Cardiac fibroblast (primary cell): Measurements from ENCODE around the gene AKR1E2.
"Not testable (repeated sequence)": the region's sequence is repeated elsewhere in the genome, so short reads cannot be mapped to it uniquely, and the experiment has no call there.

Experiments
- DNase-seq, 2 donors: peaks; one replicate each; pipeline versions ENCODE4 v3.0.0 to v3.0.0-alpha.2; 2010; ENCODE audit warnings: low read depth in 2 of 2
- H3K4me3 ChIP-seq, 2 donors: replicated peaks in 1 of 2; 1 replicate in 1 of 2; 2 replicates in 1 of 2; pipeline ENCODE4 v1.5.1; 2011; ENCODE audit warnings: low read depth in 2 of 2, low read length in 2 of 2, mild to moderate bottlenecking in 2 of 2, moderate library complexity in 1 of 2
- TF ChIP-seq, protein P1 (sequence below): IDR thresholded peaks from one replicate; pipeline ENCODE4 v1.5.1; 2011; ENCODE audit warnings: low read depth, mild to moderate bottlenecking, low read length, inconsistent platforms

AKR1E2 gene

DNA sequence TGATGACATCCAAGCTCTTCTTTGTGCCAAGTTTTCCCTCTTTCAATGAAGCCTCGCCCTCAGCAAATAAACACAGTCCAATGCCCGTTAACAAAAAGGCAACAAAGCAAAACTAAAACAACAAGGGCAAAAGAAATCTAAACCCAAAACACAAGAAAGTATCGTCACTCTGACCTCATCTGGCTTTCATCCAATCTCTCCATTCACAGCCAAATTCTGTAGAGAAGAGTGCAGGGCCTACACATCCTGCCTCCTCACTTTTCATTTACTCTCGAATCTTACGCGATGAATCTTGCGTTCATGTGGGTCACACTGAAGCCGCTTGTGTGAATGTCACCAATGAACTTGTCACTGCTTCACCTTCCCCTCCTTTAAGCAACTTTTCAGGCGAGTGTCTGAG, 15.9 kb upstream of the AKR1E2 start:
- H3K4me3 ChIP-seq, result no peak overlapping the region
- TF ChIP-seq, protein P1, sequence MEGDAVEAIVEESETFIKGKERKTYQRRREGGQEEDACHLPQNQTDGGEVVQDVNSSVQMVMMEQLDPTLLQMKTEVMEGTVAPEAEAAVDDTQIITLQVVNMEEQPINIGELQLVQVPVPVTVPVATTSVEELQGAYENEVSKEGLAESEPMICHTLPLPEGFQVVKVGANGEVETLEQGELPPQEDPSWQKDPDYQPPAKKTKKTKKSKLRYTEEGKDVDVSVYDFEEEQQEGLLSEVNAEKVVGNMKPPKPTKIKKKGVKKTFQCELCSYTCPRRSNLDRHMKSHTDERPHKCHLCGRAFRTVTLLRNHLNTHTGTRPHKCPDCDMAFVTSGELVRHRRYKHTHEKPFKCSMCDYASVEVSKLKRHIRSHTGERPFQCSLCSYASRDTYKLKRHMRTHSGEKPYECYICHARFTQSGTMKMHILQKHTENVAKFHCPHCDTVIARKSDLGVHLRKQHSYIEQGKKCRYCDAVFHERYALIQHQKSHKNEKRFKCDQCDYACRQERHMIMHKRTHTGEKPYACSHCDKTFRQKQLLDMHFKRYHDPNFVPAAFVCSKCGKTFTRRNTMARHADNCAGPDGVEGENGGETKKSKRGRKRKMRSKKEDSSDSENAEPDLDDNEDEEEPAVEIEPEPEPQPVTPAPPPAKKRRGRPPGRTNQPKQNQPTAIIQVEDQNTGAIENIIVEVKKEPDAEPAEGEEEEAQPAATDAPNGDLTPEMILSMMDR, result no peak
- DNase-seq, result peak; percentile 73 to 79

DNA sequence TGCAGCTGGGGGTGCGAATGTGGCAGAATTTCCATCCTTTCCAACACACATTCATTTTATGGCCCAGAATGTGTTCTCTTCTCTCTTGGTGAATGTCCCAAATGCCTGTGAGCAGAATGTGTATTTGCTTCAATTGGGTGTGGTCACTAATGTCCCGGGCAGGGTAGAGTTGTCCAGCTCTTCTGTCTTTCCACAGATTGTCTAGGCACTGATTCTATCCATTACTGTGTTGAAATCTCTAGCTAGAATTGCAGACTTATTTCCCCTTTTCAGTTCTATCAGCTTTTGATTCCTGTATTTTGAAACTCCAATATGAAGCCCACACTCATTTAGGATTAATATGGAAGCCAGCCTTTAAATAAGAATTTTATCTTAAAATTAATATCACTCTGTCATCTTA, 14.0 kb upstream of the AKR1E2 start:
- TF ChIP-seq, protein P1, result no peak
- DNase-seq, result no peak
- no peak overlapping the region for H3K4me3 ChIP-seq

DNA sequence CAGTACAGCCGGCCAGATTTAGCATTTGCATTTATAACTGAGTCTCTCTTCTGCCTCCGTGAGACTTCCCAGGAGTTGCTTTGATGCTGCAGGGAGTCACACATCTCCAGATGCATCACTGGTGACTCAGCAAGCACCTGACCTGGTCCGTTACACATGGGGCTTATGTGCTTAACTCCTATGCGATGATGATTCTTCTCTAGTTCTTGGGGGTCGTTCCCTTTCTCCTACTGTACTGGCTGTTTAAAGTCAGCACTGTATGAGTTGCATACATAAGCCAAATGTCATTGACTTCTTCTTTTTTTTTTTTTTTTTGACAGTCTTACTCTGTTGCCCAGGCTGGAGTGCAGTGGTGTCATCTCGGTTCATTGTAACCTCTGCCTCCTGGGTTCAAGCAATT, 13.0 kb upstream of the AKR1E2 start:
- TF ChIP-seq, protein P1, result no peak
- DNase-seq, result peak; percentile 46 to 94
- no peak overlapping the region for H3K4me3 ChIP-seq

DNA sequence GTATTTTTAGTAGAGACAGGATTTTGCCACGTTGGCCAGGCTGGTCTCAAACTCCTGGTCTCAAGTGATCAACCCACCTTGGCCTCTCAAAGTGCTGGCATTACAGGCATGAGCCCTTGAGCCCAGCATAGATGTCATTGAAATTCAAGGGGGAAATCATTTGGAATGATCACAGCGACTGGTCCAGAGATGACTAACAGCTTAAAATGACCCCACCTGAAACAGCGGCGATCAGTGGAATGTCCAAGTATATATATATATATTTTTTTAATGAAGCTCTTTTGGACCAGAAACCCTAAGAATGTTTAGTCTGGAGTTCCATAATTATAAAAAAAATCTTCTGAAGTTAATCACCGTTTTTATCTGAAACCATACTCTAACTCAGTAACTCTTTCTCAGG, 12.5 kb upstream of the AKR1E2 start:
- TF ChIP-seq, protein P1, result no peak
- no peak for DNase-seq
- H3K4me3 ChIP-seq, result no peak overlapping the region

DNA sequence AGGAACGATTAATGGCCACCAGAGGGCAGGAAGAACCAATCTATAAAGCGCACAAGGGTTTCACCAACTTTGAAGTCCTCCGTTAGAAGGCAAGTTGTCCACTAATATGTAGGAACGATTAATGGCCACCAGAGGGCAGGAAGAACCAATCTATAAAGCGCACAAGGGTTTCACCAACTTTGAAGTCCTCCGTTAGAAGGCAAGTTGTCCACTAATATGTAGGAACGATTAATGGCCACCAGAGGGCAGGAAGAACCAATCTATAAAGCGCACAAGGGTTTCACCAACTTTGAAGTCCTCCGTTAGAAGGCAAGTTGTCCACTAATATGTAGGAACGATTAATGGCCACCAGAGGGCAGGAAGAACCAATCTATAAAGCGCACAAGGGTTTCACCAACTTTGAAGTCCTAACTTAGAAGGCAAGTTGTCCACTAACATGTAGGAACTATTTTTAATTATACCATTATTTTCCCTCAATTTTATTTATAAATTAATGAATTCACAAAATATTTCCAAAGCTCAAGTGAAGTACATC, 10.3 kb upstream of the AKR1E2 start:
- DNase-seq, result peak; percentile 42 to 56
- not testable (repeated sequence) for H3K4me3 ChIP-seq

DNA sequence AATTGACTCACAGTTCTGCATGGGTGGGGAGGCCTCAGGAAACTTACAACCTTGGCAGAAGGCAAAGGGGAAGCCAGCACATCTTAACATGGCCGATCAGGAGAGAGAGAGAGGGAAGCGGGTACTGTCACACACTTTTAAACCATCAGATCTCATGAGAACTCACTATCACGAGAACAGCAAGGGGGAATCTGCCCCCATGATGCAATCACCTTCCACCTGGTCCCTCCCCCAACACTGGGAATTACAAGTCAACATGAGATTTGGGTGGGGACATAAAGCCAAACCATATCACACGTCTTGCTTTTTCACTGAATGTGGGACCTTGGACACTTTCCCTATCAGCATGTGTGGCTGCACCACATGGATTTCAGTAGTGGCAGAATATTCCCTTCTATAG, 9.0 kb upstream of the AKR1E2 start:
- DNase-seq, result no peak
- H3K4me3 ChIP-seq, result no peak overlapping the region
- TF ChIP-seq, protein P1, result no peak

DNA sequence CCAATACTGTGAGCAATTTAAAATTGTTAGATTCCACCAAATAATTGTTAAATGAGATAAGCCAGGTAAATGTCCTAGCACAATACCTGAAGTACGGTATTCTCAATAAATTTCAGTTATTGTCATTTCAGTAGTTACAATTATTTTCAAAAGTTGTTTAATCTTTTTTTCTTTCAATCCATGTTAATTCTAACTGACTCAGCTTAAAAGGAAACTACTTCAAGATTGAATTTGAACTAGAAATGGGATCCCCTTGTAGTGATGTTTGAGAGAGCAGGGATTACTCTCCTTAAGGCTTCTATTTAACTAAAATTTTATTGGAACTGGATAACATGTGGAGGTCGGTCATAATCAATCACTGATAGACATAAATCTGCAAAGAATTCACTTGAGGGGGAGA, 6.9 kb upstream of the AKR1E2 start:
- DNase-seq, result no peak
- TF ChIP-seq, protein P1, result no peak
- H3K4me3 ChIP-seq, result no peak overlapping the region
